H9 (cell line): ENCODE results near the gene GATAD2B. TPM values are rescaled to one million over a fixed set of nuclear protein-coding genes. Genes with fewer than 3 reads are reported as not detected.

Experiments
- DNase-seq: peaks from one replicate; pipeline ENCODE4 v3.0.0-alpha.2; 2017
- H2AFZ ChIP-seq: one replicate; pipeline ENCODE4 v1.6.1; 2013; ENCODE audit warnings: mild to moderate bottlenecking, low read length, control low read depth, moderate library complexity
- H2AK5ac ChIP-seq: 2 replicates; pipeline ENCODE4 v1.6.1; 2013; ENCODE audit warnings: low read length, control low read depth, mixed read lengths; ENCODE audit not compliant: insufficient read length
- H2BK120ac ChIP-seq: one replicate; pipeline ENCODE4 v1.6.1; 2013; ENCODE audit warnings: low read depth, mild to moderate bottlenecking, low read length, control low read depth, inconsistent platforms; ENCODE audit not compliant: poor library complexity, severe bottlenecking
- H2BK12ac ChIP-seq: 2 replicates; pipeline ENCODE4 v1.6.1; 2013; ENCODE audit warnings: low read length, control low read depth, mixed read lengths, low read depth; ENCODE audit not compliant: insufficient read length
- H2BK15ac ChIP-seq: 2 replicates; pipeline ENCODE4 v1.6.1; 2013; ENCODE audit warnings: low read depth, low read length, control low read depth
- H2BK20ac ChIP-seq: one replicate; pipeline ENCODE4 v1.6.1; 2013; ENCODE audit warnings: low read depth, mild to moderate bottlenecking, low read length, control low read depth, inconsistent platforms; ENCODE audit not compliant: poor library complexity, severe bottlenecking
- H2BK5ac ChIP-seq: 2 replicates; pipeline ENCODE4 v1.6.1; 2013; ENCODE audit warnings: low read length, control low read depth, mixed read lengths; ENCODE audit not compliant: insufficient read length
- H3K14ac ChIP-seq: 2 replicates; pipeline ENCODE4 v1.6.1; 2013; ENCODE audit warnings: low read length, control low read depth; ENCODE audit not compliant: insufficient read depth
- H3K18ac ChIP-seq: 2 replicates; pipeline ENCODE4 v1.6.1; 2013; ENCODE audit warnings: low read depth, mild to moderate bottlenecking, mixed read lengths, low read length, control low read depth; ENCODE audit not compliant: insufficient read length
- H3K23ac ChIP-seq: 2 replicates; pipeline ENCODE4 v1.6.1; 2013; ENCODE audit warnings: low read length, control low read depth, mixed read lengths, low read depth; ENCODE audit not compliant: insufficient read length
- H3K23me2 ChIP-seq: 2 replicates; pipeline ENCODE4 v1.6.1; 2013; ENCODE audit warnings: low read depth, mild to moderate bottlenecking, mixed read lengths, low read length, control low read depth; ENCODE audit not compliant: insufficient read length, poor library complexity, severe bottlenecking
- H3K27ac ChIP-seq: 2 replicates; pipeline ENCODE4 v1.5.1; 2013; ENCODE audit warnings: low read length, control low read depth, mixed read lengths, low read depth; ENCODE audit not compliant: insufficient read length
- H3K27me3 ChIP-seq: 2 replicates; pipeline ENCODE4 v1.6.1; 2013; ENCODE audit warnings: low read length, control low read depth, inconsistent platforms; ENCODE audit not compliant: insufficient read depth
- H3K4ac ChIP-seq: 2 replicates; pipeline ENCODE4 v1.6.1; 2013; ENCODE audit warnings: low read depth, mild to moderate bottlenecking, control low read depth, inconsistent platforms, low read length, moderate library complexity
- H3K4me1 ChIP-seq: 2 replicates; pipeline ENCODE4 v1.6.1; 2013; ENCODE audit warnings: low read length, control low read depth, inconsistent platforms; ENCODE audit not compliant: insufficient read depth
- H3K4me2 ChIP-seq: 2 replicates; pipeline ENCODE4 v1.6.1; 2013; ENCODE audit warnings: low read length, control low read depth, mixed read lengths; ENCODE audit not compliant: insufficient read length, insufficient read depth
- H3K56ac ChIP-seq: 2 replicates; pipeline ENCODE4 v1.6.1; 2013; ENCODE audit warnings: low read depth, mild to moderate bottlenecking, mixed read lengths, low read length, control low read depth; ENCODE audit not compliant: insufficient read length
- H3K79me1 ChIP-seq: 2 replicates; pipeline ENCODE4 v1.6.1; 2013; ENCODE audit warnings: low read depth, mild to moderate bottlenecking, moderate library complexity, low read length, control low read depth, inconsistent platforms; ENCODE audit not compliant: insufficient read depth, poor library complexity, severe bottlenecking
- H3K79me2 ChIP-seq: 2 replicates; pipeline ENCODE4 v1.6.1; 2013; ENCODE audit warnings: low read length, control low read depth, inconsistent platforms; ENCODE audit not compliant: insufficient read depth
- H3K9ac ChIP-seq: 2 replicates; pipeline ENCODE4 v1.6.1; 2013; ENCODE audit warnings: low read length, control low read depth, mixed read lengths; ENCODE audit not compliant: insufficient read length; ENCODE audit errors: extremely low read depth
- H3K9me3 ChIP-seq: one replicate; pipeline ENCODE4 v1.6.1; 2013; ENCODE audit warnings: low read depth, low read length, inconsistent platforms; ENCODE audit not compliant: control insufficient read depth
- H3T11ph ChIP-seq: one replicate; pipeline ENCODE4 v1.6.1; 2013; ENCODE audit warnings: mild to moderate bottlenecking, low read length, control low read depth, inconsistent platforms
- H4K20me1 ChIP-seq: one replicate; pipeline ENCODE4 v1.6.1; 2013; ENCODE audit not compliant: control insufficient read depth, insufficient read length, insufficient read depth
- H4K5ac ChIP-seq: 2 replicates; pipeline ENCODE4 v1.6.1; 2013; ENCODE audit warnings: low read depth, mild to moderate bottlenecking, mixed read lengths, low read length, control low read depth; ENCODE audit not compliant: insufficient read length
- H4K8ac ChIP-seq: replicated peaks from 2 replicates; pipeline ENCODE4 v1.6.1; 2013; ENCODE audit warnings: low read length, control low read depth, mixed read lengths, low read depth; ENCODE audit not compliant: insufficient read length
- H4K91ac ChIP-seq: 2 replicates; pipeline ENCODE4 v1.6.1; 2013; ENCODE audit warnings: low read depth, mild to moderate bottlenecking, moderate library complexity, mixed read lengths, low read length, control low read depth; ENCODE audit not compliant: insufficient read length
- H3K27ac Mint-ChIP-seq, 3 experiments: 2 replicates in 2 of 3; 3 replicates in 1 of 3; pipeline ENCODE4 v1.8.0; 2020 to 2021; ENCODE audit warnings: mixed read lengths in 3 of 3, mild to moderate bottlenecking in 1 of 3, moderate library complexity in 1 of 3
- H3K27me3 Mint-ChIP-seq: 2 replicates; pipeline ENCODE4 v1.8.0; 2021; ENCODE audit warnings: low read depth, mild to moderate bottlenecking, moderate library complexity, mixed read lengths
- H3K36me3 Mint-ChIP-seq, 3 experiments: 2 replicates in 2 of 3; 3 replicates in 1 of 3; pipeline ENCODE4 v1.8.0; 2020 to 2021; ENCODE audit warnings: low read depth in 3 of 3, mixed read lengths in 3 of 3; ENCODE audit not compliant: insufficient read depth in 1 of 3
- H3K4me1 Mint-ChIP-seq, 2 experiments: 2 replicates each; pipeline ENCODE4 v1.8.0; 2020; ENCODE audit warnings: mixed read lengths in 2 of 2
- H3K4me3 Mint-ChIP-seq, 2 experiments: 2 replicates in 1 of 2; 3 replicates in 1 of 2; pipeline ENCODE4 v1.8.0; 2020 to 2021; ENCODE audit warnings: mild to moderate bottlenecking in 2 of 2, mixed read lengths in 2 of 2, moderate library complexity in 1 of 2
- H3K9me3 Mint-ChIP-seq, 2 experiments: 2 replicates in 1 of 2; 3 replicates in 1 of 2; pipeline ENCODE4 v1.8.0; 2020; ENCODE audit warnings: mild to moderate bottlenecking in 2 of 2, mixed read lengths in 2 of 2, moderate library complexity in 1 of 2
- WGBS: extraction: QIAGEN DNeasy Blood & Tissue Kit; methylation state at CpG from one replicate; pipeline ENCODE4 v1.1.7; 2013; ENCODE audit warnings: missing lambda C conversion rate, low lambda C conversion rate, mixed read lengths; ENCODE audit not compliant: insufficient read length; ENCODE audit errors: extremely low coverage; 5-methylcytosine and 5-hydroxymethylcytosine counted together
- total RNA-seq: library from RNA; stranded (reverse); gene quantifications from 2 replicates; pipeline ENCODE4 v1.2.1, GENCODE V29; 2021
- TF ChIP-seq, protein P1 (sequence below): fragments of 200-600 bp; sonication (generic); conservative IDR thresholded peaks from 3 replicates; pipeline ENCODE4 v1.8.0; 2021; ENCODE audit warnings: antibody characterized with exemption, mild to moderate bottlenecking

The GATAD2B gene
- total RNA-seq, 1 experiment from 2014 or later, result 44.1 TPM

DNA sequence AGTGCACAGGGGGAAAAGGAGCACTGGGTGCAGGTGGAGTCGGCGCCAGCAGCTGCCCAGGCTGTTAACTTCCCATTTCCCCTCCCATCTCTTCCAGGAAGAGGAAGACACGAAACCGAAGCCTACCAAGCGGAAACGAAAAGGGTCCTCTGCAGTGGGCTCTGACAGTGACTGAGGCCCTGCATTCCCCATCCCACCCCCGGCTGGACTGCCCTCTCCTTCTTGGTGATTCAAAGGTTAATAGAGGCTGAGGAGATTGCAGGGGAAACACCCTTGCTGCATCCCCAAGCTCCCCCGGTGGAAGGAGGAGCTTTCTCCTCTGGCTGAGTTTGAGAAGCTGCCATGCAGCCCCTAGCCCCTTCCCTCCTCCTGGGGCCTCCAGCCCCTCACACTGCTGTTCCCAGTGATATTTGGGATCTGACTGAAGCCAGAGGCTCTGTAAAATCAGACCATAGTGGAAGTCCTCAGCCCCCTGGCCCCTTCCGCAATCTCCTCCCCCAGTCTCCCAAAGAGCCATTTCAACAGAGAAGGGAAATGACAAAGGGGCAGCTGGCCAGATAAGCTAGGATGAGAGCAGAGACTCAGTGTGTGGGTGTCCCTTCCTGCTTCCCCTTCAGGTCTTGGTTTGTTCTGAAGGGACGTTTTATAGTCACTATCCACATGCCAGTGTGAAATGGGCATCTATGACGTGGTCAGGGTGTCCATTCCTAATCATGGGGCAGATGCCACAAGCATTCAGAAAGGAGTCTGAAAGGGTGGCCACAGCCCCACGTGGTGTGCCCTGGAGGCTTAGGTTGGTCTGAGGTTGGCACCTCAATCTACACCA lies 149.5 kb downstream of the GATAD2B start:
- Histone ChIP-seq H4K20me1 (no peaks in the 10 kb centered on the region), H4K91ac (no peak overlapping the region), H2BK20ac (no peak overlapping the region), H2BK5ac (no peak overlapping the region), H3K56ac (no peak overlapping the region), H3K4me2 (no peak overlapping the region), H2AFZ (no peak overlapping the region), H3K4ac (no peak overlapping the region), H2BK15ac (no peak overlapping the region), H3K79me2 (no peaks in the 10 kb centered on the region), H2AK5ac (no peak overlapping the region), H2BK12ac (no peak overlapping the region), H3T11ph (no peak overlapping the region), H3K9me3 (no peaks in the 10 kb centered on the region), H3K27ac (no peak overlapping the region), H3K23ac (no peak overlapping the region), H2BK120ac (no peak overlapping the region), H3K14ac (no peak overlapping the region), H3K4me1 (peaks cover 5% of the 10 kb centered on the region; the same call in 1 of the 2 replicates), H3K27me3 (no peaks in the 10 kb centered on the region), H4K5ac (no peak overlapping the region), H3K23me2 (peaks cover 10% of the 10 kb centered on the region), H4K8ac (no peak overlapping the region), H3K9ac (no peak overlapping the region), H3K79me1 (no peaks in the 10 kb centered on the region), H3K18ac (no peak overlapping the region)
- Mint-ChIP-seq H3K4me3 (peak overlapping the region; percentile 21 to 89; a peak in 3 of 5 replicates), H3K36me3 (peaks cover 23 to 67% (median 54%) of the 10 kb centered on the region in 3 experiments; a peak in 6 of 7 replicates), H3K27me3 (no peaks in the 10 kb centered on the region), H3K27ac (peak overlapping the region in 1 of 3 experiments; percentile 40; a peak in 2 of 7 replicates), H3K9me3 (no peaks in the 10 kb centered on the region), H3K4me1 (peaks cover 35 to 52% of the 10 kb centered on the region in 2 experiments)
- no peak for DNase-seq
- WGBS, result no CpG with 5 or more reads among the region's 12 CpGs
- TF ChIP-seq, protein P1, sequence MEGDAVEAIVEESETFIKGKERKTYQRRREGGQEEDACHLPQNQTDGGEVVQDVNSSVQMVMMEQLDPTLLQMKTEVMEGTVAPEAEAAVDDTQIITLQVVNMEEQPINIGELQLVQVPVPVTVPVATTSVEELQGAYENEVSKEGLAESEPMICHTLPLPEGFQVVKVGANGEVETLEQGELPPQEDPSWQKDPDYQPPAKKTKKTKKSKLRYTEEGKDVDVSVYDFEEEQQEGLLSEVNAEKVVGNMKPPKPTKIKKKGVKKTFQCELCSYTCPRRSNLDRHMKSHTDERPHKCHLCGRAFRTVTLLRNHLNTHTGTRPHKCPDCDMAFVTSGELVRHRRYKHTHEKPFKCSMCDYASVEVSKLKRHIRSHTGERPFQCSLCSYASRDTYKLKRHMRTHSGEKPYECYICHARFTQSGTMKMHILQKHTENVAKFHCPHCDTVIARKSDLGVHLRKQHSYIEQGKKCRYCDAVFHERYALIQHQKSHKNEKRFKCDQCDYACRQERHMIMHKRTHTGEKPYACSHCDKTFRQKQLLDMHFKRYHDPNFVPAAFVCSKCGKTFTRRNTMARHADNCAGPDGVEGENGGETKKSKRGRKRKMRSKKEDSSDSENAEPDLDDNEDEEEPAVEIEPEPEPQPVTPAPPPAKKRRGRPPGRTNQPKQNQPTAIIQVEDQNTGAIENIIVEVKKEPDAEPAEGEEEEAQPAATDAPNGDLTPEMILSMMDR, result no peak
